Type B pancreatic cell (in vitro differentiated cells): Measurements from ENCODE around the gene SDSL. TPM values are rescaled to one million over a fixed set of nuclear protein-coding genes. Genes with fewer than 3 reads are reported as not detected.

ENCODE experiments used
- DNase-seq: peaks from one replicate; pipeline ENCODE4 v3.0.0; 2021; ENCODE audit warnings: mixed read lengths; ENCODE audit not compliant: unreplicated experiment; ENCODE audit errors: extremely low spot score
- H3K27ac Mint-ChIP-seq: 2 replicates; pipeline ENCODE4 v1.8.0; 2021; ENCODE audit warnings: mild to moderate bottlenecking, mixed read lengths
- H3K27me3 Mint-ChIP-seq: 2 replicates; pipeline ENCODE4 v1.8.0; 2021; ENCODE audit warnings: mixed read lengths
- H3K36me3 Mint-ChIP-seq: 2 replicates; pipeline ENCODE4 v1.8.0; 2021; ENCODE audit warnings: mixed read lengths
- H3K4me1 Mint-ChIP-seq: one replicate; pipeline ENCODE4 v1.8.0; 2021; ENCODE audit warnings: mixed read lengths; ENCODE audit not compliant: unreplicated experiment
- H3K4me3 Mint-ChIP-seq: 2 replicates; pipeline ENCODE4 v1.8.0; 2021; ENCODE audit warnings: mild to moderate bottlenecking, mixed read lengths
- H3K9me3 Mint-ChIP-seq: 2 replicates; pipeline ENCODE4 v1.8.0; 2021; ENCODE audit warnings: mixed read lengths
- CTCF ChIP-seq: fragments of 200-600 bp; sonication (generic); conservative IDR thresholded peaks from 2 replicates; pipeline ENCODE4 v1.5.0; 2021; ENCODE audit warnings: antibody characterized with exemption, mild to moderate bottlenecking
- total RNA-seq: library from RNA; stranded (reverse); gene quantifications from 2 replicates; pipeline ENCODE4 v1.2.1, GENCODE V29; 2021; ENCODE audit warnings: low replicate concordance

The SDSL gene
- total RNA-seq, 1 donor from 2014 or later = 4.5 TPM

- H3K9me3 Mint-ChIP-seq = no peaks in the 10 kb centered on the region
- H3K4me1 Mint-ChIP-seq = no peaks in the 10 kb centered on the region
- peaks cover 5% of the 10 kb centered on the region for H3K27me3 Mint-ChIP-seq
- no peak overlapping the region for H3K4me3 Mint-ChIP-seq
- no peak for TF ChIP-seq CTCF
- DNase-seq = no peak
- no peaks in the 10 kb centered on the region for H3K36me3 Mint-ChIP-seq
- no peak overlapping the region for H3K27ac Mint-ChIP-seq
Measured at GRCh38 chr12:113396828-113397496, 25.2 kb upstream of the SDSL start.

DNA sequence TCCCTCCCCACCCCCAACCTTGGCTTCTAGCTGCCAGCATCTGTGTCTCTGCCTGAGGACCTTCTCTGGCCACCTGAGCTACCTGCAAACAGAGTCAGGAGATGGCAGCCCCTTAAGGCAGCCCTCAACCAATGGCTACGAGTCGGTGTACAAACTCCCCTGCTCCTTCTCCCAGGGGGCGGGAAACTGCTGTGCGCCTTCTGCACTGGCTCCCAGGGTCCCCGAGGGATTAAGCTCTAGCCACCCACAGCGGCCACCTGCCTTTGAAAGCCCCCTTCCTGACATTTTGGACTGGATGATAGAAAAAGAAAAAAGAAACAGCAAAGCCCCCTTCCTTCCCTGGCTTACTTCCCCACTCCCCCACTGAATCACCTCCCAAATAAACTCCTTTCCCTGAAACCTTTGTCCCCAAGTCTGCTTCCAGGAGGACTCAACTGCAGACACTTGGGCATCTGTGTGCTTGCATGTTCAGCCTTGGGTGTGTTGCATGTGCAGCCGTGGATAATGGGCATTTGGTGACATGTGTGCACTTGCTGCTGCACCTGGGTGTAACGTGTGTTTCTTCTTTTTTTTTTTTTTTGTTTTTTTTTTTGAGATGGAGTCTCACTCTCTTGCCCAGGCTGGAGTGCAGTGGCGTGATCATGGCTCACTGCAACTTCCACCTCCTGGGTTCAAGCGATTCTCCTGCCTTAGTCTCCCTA is 24.5 kb upstream of the SDSL start:
- Mint-ChIP-seq H3K27ac (no peak overlapping the region), H3K9me3 (no peaks in the 10 kb centered on the region)
- DNase-seq = no peak

DNA sequence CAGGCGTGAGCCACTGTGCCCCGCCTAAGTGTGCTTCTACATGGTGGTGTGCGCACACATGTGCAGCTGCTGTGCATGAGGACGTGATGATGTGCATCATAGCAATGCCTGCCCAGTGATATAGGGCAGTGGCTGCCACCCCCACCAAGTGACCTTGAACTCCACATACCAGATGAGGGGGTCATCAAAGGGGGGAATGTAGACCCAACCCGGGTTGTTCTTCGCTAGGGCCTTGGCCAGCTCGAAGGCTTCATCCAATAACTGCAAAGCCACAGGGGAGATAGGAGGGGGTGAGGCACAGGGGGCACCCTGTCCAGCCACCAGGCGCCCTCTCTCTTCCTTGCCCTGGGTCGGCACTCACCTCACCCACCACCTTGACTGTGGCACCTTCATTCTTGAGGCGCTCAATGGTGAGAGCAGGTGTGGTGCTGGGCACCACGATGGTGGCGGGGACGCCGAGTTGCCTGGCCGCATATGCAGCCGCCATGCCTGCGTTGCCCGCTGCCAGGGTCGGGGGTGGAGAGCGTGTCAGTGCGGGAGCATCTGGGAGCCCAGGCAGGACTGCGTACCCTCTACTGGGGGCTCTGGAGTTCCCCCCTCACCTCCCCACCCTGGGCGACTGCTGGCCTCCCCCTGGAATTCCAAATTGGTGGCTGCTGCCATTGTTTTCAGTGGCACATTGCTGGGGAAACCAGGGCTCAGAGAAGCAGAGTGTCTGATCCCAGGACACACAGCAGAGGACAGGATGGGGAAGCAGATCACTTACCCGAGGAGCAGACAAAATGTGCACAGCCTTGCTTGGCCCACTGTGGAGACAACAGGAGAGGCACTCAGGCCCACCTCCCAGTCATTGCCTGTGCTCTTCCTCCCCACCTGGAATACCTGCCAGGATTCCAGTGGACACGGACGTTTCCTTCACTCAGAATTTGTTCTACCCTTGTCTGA is 23.6 kb upstream of the SDSL start:
- no peak for TF ChIP-seq CTCF
- H3K27me3 Mint-ChIP-seq = peaks cover 5% of the 10 kb centered on the region
- H3K27ac Mint-ChIP-seq = no peak overlapping the region
- no peak overlapping the region for H3K4me3 Mint-ChIP-seq
- no peaks in the 10 kb centered on the region for H3K9me3 Mint-ChIP-seq
- DNase-seq = no peak
- no peaks in the 10 kb centered on the region for H3K4me1 Mint-ChIP-seq
- H3K36me3 Mint-ChIP-seq = no peaks in the 10 kb centered on the region

More for the DNA sequence above, 24.5 kb upstream of the SDSL start:
- no peaks in the 10 kb centered on the region for H3K4me1 Mint-ChIP-seq
- no peak overlapping the region for H3K4me3 Mint-ChIP-seq
- H3K36me3 Mint-ChIP-seq = no peaks in the 10 kb centered on the region
- TF ChIP-seq CTCF = no peak
- peaks cover 5% of the 10 kb centered on the region for H3K27me3 Mint-ChIP-seq

GRCh38 chr12:113399490-113399889 is 22.7 kb upstream of the SDSL start:
- Mint-ChIP-seq H3K27ac (no peak overlapping the region), H3K9me3 (no peaks in the 10 kb centered on the region), H3K36me3 (no peaks in the 10 kb centered on the region), H3K27me3 (peaks cover 5% of the 10 kb centered on the region), H3K4me1 (no peaks in the 10 kb centered on the region), H3K4me3 (no peak overlapping the region)
- TF ChIP-seq CTCF = no peak
- DNase-seq = no peak

DNA sequence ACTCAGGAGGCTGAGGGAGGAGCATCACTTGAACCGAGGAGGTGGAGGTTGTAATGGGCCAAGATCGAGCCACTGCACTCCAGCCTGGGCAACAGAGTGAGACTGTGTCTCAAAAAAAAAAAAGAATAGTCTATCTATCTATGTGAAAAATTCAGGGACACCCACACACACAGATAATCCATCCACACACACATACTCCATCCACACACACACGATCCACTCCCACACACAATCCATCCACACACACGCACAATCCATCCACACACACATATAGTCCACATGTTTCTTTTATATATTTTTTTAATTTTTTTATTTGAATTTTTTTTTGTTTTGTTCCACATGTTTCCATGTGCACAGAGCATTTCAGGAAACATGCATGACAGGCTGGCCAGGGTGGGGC is 21.8 kb upstream of the SDSL start:
- Mint-ChIP-seq H3K27ac (no peak overlapping the region), H3K4me3 (no peak overlapping the region), H3K27me3 (peaks cover 5% of the 10 kb centered on the region), H3K9me3 (no peaks in the 10 kb centered on the region), H3K36me3 (no peaks in the 10 kb centered on the region), H3K4me1 (no peaks in the 10 kb centered on the region)
- no peak for TF ChIP-seq CTCF
- no peak for DNase-seq
